HG03521 (cell line): ENCODE measurements around the gene HNRNPH3.

Source experiments
- ATAC-seq: cut with Tn5 transposase; IDR thresholded peaks from one replicate; pipeline ENCODE4 v1.9.1; 2021; ENCODE audit warnings: mild to moderate bottlenecking, moderate library complexity; ENCODE audit not compliant: unreplicated experiment

The HNRNPH3 gene

GRCh38 chr10:68371604-68372003 is 39.7 kb downstream of the HNRNPH3 start:
- no peak for ATAC-seq

GRCh38 chr10:68385740-68386139 is 53.9 kb downstream of the HNRNPH3 start:
- no peak for ATAC-seq
